H1 (cell line): ENCODE results near the gene BABAM2. TPM values are rescaled to one million over a fixed set of nuclear protein-coding genes. Genes with fewer than 3 reads are reported as not detected.

ENCODE experiments used
- CTCF ChIA-PET: fragments of 300-600 bp; sonication (Branson Sonifier 250); formaldehyde crosslinking; loops from one replicate; lab custom pipeline; 2021; ENCODE audit not compliant: partially characterized antibody; lab: Charles Lee
- POLR2A ChIA-PET: fragments of 300-600 bp; sonication (Branson Sonifier 250); formaldehyde crosslinking; loops from one replicate; lab custom pipeline; 2021; ENCODE audit warnings: inconsistent platforms; ENCODE audit not compliant: partially characterized antibody; lab: Charles Lee
- DNase-seq, 2 experiments: peaks; one replicate each; pipeline versions ENCODE4 v3.0.0 to v3.0.0-alpha.2; 2010 to 2022; ENCODE audit warnings: low spot score in 2 of 2, low read depth in 1 of 2, mixed read lengths in 1 of 2
- FAIRE-seq: peaks from 2 replicates; lab custom pipeline; 2011; peaks lifted over from hg19 to GRCh38; lab: Jason Lieb, UNC
- H2AFZ ChIP-seq: 2 replicates; pipeline ENCODE4 v1.8.1; 2012; ENCODE audit warnings: low read length, inconsistent platforms
- H2AK5ac ChIP-seq: 2 replicates; pipeline ENCODE4 v1.6.1; 2013; ENCODE audit warnings: low read depth, low read length
- H2BK120ac ChIP-seq: replicated peaks from 2 replicates; pipeline ENCODE3; 2013; ENCODE audit warnings: low read depth, low read length, inconsistent platforms
- H2BK12ac ChIP-seq: 2 replicates; pipeline ENCODE4 v1.6.1; 2013; ENCODE audit warnings: low read depth, low read length
- H2BK15ac ChIP-seq: 2 replicates; pipeline ENCODE4 v1.6.1; 2013; ENCODE audit warnings: low read length
- H2BK20ac ChIP-seq: 2 replicates; pipeline ENCODE4 v1.6.1; 2013; ENCODE audit warnings: low read length
- H2BK5ac ChIP-seq: 2 replicates; pipeline ENCODE4 v1.6.1; 2013; ENCODE audit warnings: low read depth, low read length
- H3K14ac ChIP-seq: 2 replicates; pipeline ENCODE4 v1.6.1; 2013; ENCODE audit warnings: inconsistent platforms; ENCODE audit not compliant: insufficient read length
- H3K18ac ChIP-seq: 2 replicates; pipeline ENCODE4 v1.6.1; 2013; ENCODE audit warnings: low read length; ENCODE audit errors: extremely low read depth
- H3K23ac ChIP-seq: 2 replicates; pipeline ENCODE4 v1.6.1; 2013; ENCODE audit warnings: inconsistent platforms; ENCODE audit not compliant: insufficient read length
- H3K23me2 ChIP-seq: 2 replicates; pipeline ENCODE4 v1.6.1; 2013; ENCODE audit warnings: low read depth, low read length
- H3K27ac ChIP-seq: 2 replicates; pipeline ENCODE4 v1.6.1; 2011; ENCODE audit warnings: low read depth, low read length, inconsistent platforms
- H3K27me3 ChIP-seq, 4 experiments: replicated peaks in 1 of 4; 1 replicate in 1 of 4; 2 replicates in 3 of 4; pipeline versions ENCODE4 v1.6.1 to v1.8.1; 2011 to 2013; ENCODE audit warnings: low read length in 3 of 4, mild to moderate bottlenecking in 3 of 4, inconsistent platforms in 2 of 4, mixed read lengths in 2 of 4, moderate library complexity in 1 of 4; ENCODE audit not compliant: control insufficient read depth in 3 of 4, insufficient read depth in 3 of 4; ENCODE audit errors: extremely low read depth in 1 of 4
- H3K36me3 ChIP-seq, 4 experiments: 2 replicates each; pipeline versions ENCODE4 v1.6.1 to v1.8.1; 2011 to 2013; ENCODE audit warnings: mild to moderate bottlenecking in 4 of 4, low read length in 3 of 4, moderate library complexity in 2 of 4, control low read depth in 1 of 4, inconsistent platforms in 1 of 4; ENCODE audit not compliant: insufficient read depth in 4 of 4, control insufficient read depth in 2 of 4
- H3K4ac ChIP-seq: replicated peaks from 2 replicates; pipeline ENCODE3; 2013; ENCODE audit warnings: low read length, low read depth, mixed read lengths, inconsistent platforms; ENCODE audit not compliant: insufficient read length
- H3K4me1 ChIP-seq, 4 experiments: replicated peaks in 1 of 4; 1 replicate in 1 of 4; 2 replicates in 3 of 4; pipeline versions ENCODE4 v1.6.1 to v1.8.1; 2011 to 2013; ENCODE audit warnings: low read length in 3 of 4, inconsistent platforms in 2 of 4, mixed read lengths in 1 of 4; ENCODE audit not compliant: insufficient read depth in 4 of 4, control insufficient read depth in 3 of 4
- H3K4me2 ChIP-seq, 2 experiments: 2 replicates each; pipeline versions ENCODE4 v1.6.1 to v1.8.1; 2011 to 2013; ENCODE audit warnings: low read depth in 2 of 2, low read length in 2 of 2, control low read depth in 1 of 2, inconsistent platforms in 1 of 2, mild to moderate bottlenecking in 1 of 2; ENCODE audit not compliant: insufficient read depth in 1 of 2
- H3K4me3 ChIP-seq, 4 experiments: fragments of 200-600, 300-600 bp in 1 of 4; sonication (generic), shearing (Covaris generic), sonication (Bioruptor Twin) in 1 of 4; 2 replicates each; pipeline versions ENCODE4 v1.5.1 to v1.8.1; 2011 to 2016; ENCODE audit warnings: low read length in 4 of 4, low read depth in 3 of 4, control low read depth in 2 of 4, inconsistent platforms in 2 of 4, mild to moderate bottlenecking in 2 of 4, mixed read lengths in 1 of 4, moderate library complexity in 1 of 4; ENCODE audit not compliant: insufficient read depth in 2 of 4; ENCODE audit errors: extremely low read depth in 1 of 4
- H3K56ac ChIP-seq: replicated peaks from 2 replicates; pipeline ENCODE3; 2013; ENCODE audit warnings: low read depth, mild to moderate bottlenecking, mixed read lengths, low read length, inconsistent platforms; ENCODE audit not compliant: insufficient read length
- H3K79me1 ChIP-seq: 2 replicates; pipeline ENCODE4 v1.6.1; 2013; ENCODE audit warnings: low read depth, low read length, control low read depth
- H3K79me2 ChIP-seq, 2 experiments: 2 replicates each; pipeline versions ENCODE4 v1.6.1 to v1.8.1; 2012 to 2013; ENCODE audit warnings: low read length in 2 of 2, mild to moderate bottlenecking in 2 of 2, inconsistent platforms in 1 of 2; ENCODE audit not compliant: insufficient read depth in 2 of 2, control insufficient read depth in 1 of 2
- H3K9ac ChIP-seq, 4 experiments: replicated peaks in 1 of 4; 1 replicate in 1 of 4; 2 replicates in 3 of 4; pipeline versions ENCODE4 v1.6.1 to v1.8.1; 2011 to 2013; ENCODE audit warnings: low read depth in 3 of 4, low read length in 3 of 4, control low read depth in 2 of 4, mild to moderate bottlenecking in 2 of 4, moderate library complexity in 2 of 4, inconsistent platforms in 1 of 4; ENCODE audit errors: extremely low read depth in 1 of 4
- H3K9me3 ChIP-seq, 2 experiments: 2 replicates each; pipeline versions ENCODE4 v1.6.1 to v1.8.1; 2012 to 2013; ENCODE audit warnings: mild to moderate bottlenecking in 2 of 2, moderate library complexity in 2 of 2, control low read depth in 1 of 2, inconsistent platforms in 1 of 2, low read depth in 1 of 2, low read length in 1 of 2, mixed read lengths in 1 of 2; ENCODE audit not compliant: insufficient read depth in 2 of 2
- H4K20me1 ChIP-seq, 2 experiments: replicated peaks in 1 of 2; 2 replicates each; pipeline versions ENCODE3 to v1.8.1; 2011 to 2013; ENCODE audit warnings: inconsistent platforms in 2 of 2, low read length in 2 of 2, mild to moderate bottlenecking in 1 of 2; ENCODE audit not compliant: insufficient read depth in 2 of 2, control insufficient read depth in 1 of 2
- H4K5ac ChIP-seq: 2 replicates; pipeline ENCODE4 v1.6.1; 2013; ENCODE audit warnings: low read length, low read depth, mixed read lengths, inconsistent platforms; ENCODE audit not compliant: insufficient read length
- H4K8ac ChIP-seq: 2 replicates; pipeline ENCODE4 v1.8.0; 2013; ENCODE audit warnings: mild to moderate bottlenecking, moderate library complexity, low read length, inconsistent platforms; ENCODE audit not compliant: insufficient read depth; ENCODE audit errors: extremely low read depth
- H4K91ac ChIP-seq: replicated peaks from 2 replicates; pipeline ENCODE3; 2013; ENCODE audit warnings: low read length, mixed read lengths, inconsistent platforms; ENCODE audit not compliant: insufficient read length
- ASH2L ChIP-seq: fragments of 200-600, 300-600 bp; sonication (generic); IDR thresholded peaks from one replicate; pipeline ENCODE4 v1.7.1; 2017; ENCODE audit warnings: low read length
- CBX8 ChIP-seq: fragments of 300-800, 300-1000 bp; sonication (generic); IDR thresholded peaks from 2 replicates; pipeline ENCODE4 v1.7.1; 2016; ENCODE audit warnings: low read depth, low read length, borderline replicate concordance
- CHD1 ChIP-seq: IDR thresholded peaks from 2 replicates; pipeline ENCODE4 v1.6.1; 2012; ENCODE audit warnings: low read depth, low read length, improper control_type of control experiment
- CREB1 ChIP-seq: IDR thresholded peaks from 2 replicates; pipeline ENCODE4 v1.6.1; 2012; ENCODE audit warnings: inconsistent platforms
- EGR1 ChIP-seq: IDR thresholded peaks from 2 replicates; pipeline ENCODE4 v1.6.1; 2011; ENCODE audit warnings: low read depth, low read length, borderline replicate concordance
- EP300 ChIP-seq, 2 experiments: IDR thresholded peaks; 1 replicate in 1 of 2; 2 replicates in 1 of 2; pipeline ENCODE4 v1.6.1; 2011 to 2012; ENCODE audit warnings: low read depth in 2 of 2, low read length in 2 of 2, mild to moderate bottlenecking in 2 of 2, borderline replicate concordance in 1 of 2, inconsistent platforms in 1 of 2, moderate library complexity in 1 of 2
- EZH2 ChIP-seq: fragments of 200-600 bp; sonication (generic); IDR thresholded peaks from 2 replicates; pipeline ENCODE4 v1.7.1; 2012; ENCODE audit warnings: low read depth, mild to moderate bottlenecking, moderate library complexity, low read length, inconsistent platforms; ENCODE audit not compliant: severe bottlenecking
- HDAC2 ChIP-seq, 2 experiments: fragments of 300-600 bp in 1 of 2; sonication (generic) in 1 of 2; IDR thresholded peaks; 2 replicates each; pipeline ENCODE4 v1.6.1; 2011 to 2012; ENCODE audit warnings: low read depth in 2 of 2, low read length in 2 of 2, mild to moderate bottlenecking in 2 of 2, moderate library complexity in 2 of 2, borderline replicate concordance in 1 of 2, inconsistent platforms in 1 of 2
- JUN ChIP-seq: IDR thresholded peaks from 2 replicates; pipeline ENCODE4 v1.6.1; 2011; ENCODE audit warnings: low read depth, mild to moderate bottlenecking, improper control_type of control experiment, low read length
- POLR2A ChIP-seq, 2 experiments: IDR thresholded peaks; 1 replicate in 1 of 2; 2 replicates in 1 of 2; pipeline ENCODE4 v1.6.1; 2011; ENCODE audit warnings: low read depth in 2 of 2, low read length in 2 of 2, mild to moderate bottlenecking in 2 of 2; ENCODE audit errors: control extremely low read depth in 1 of 2
- POLR2AphosphoS5 ChIP-seq: IDR thresholded peaks from 2 replicates; pipeline ENCODE4 v1.6.1; 2011; ENCODE audit warnings: low read depth, low read length
- RBBP5 ChIP-seq: IDR thresholded peaks from 2 replicates; pipeline ENCODE4 v1.7.1; 2012; ENCODE audit warnings: low read depth, mild to moderate bottlenecking, inconsistent platforms, low read length, moderate library complexity, borderline replicate concordance
- SIN3A ChIP-seq, 2 experiments: IDR thresholded peaks in 1 of 2; conservative IDR thresholded peaks in 1 of 2; 2 replicates each; pipeline ENCODE4 v1.6.1; 2011 to 2012; ENCODE audit warnings: low read length in 2 of 2, improper control_type of control experiment in 1 of 2, low read depth in 1 of 2, mild to moderate bottlenecking in 1 of 2
- SRF ChIP-seq: IDR thresholded peaks from 2 replicates; pipeline ENCODE4 v1.6.1; 2011; ENCODE audit warnings: mild to moderate bottlenecking, low read depth, low read length, moderate library complexity
- TAF7 ChIP-seq: optimal IDR thresholded peaks from 2 replicates; pipeline ENCODE3; 2011; ENCODE audit warnings: low read depth, mild to moderate bottlenecking, inconsistent platforms, low read length, moderate library complexity, borderline replicate concordance
- YY1 ChIP-seq: IDR thresholded peaks from 2 replicates; pipeline ENCODE4 v1.6.1; 2011; ENCODE audit warnings: low read depth, mild to moderate bottlenecking, low read length
- WGBS, 2 experiments: shearing (Covaris generic) in 1 of 2; methylation state at CpG; one replicate each; pipeline versions ENCODE4 v1.1.6 to v1.1.7; 2013 to 2015; ENCODE audit warnings: low lambda C conversion rate in 2 of 2, mixed read lengths in 2 of 2, inconsistent platforms in 1 of 2, low coverage in 1 of 2, missing lambda C conversion rate in 1 of 2; ENCODE audit not compliant: insufficient replicate concordance in 2 of 2, insufficient coverage in 1 of 2, insufficient read length in 1 of 2; ENCODE audit errors: extremely low coverage in 1 of 2, missing lambda C conversion rate in 1 of 2; 5-methylcytosine and 5-hydroxymethylcytosine counted together
- polyA plus RNA-seq, 7 experiments: library from polyadenylated mRNA; depleted of rRNA in 3 of 7; stranded (reverse) in 5 of 7; unstranded in 2 of 7; fragments of >200 nt in 5 of 7; fragments of 200-250 nt in 2 of 7; gene quantifications; 1 replicate in 5 of 7; 2 replicates in 1 of 7; 4 replicates in 1 of 7; pipeline versions ENCODE4 v1.2.1 to v1.2.3, GENCODE V29; 2011 to 2013; ENCODE audit warnings: missing spikeins in 2 of 7, mixed read lengths in 2 of 7
- total RNA-seq: library from RNA; stranded (reverse); fragmentation: NEBNext Ultra II Directional; extraction: Animal tissue kit (Norgen Biotek cat#: 25700); gene quantifications from 2 replicates; pipeline ENCODE4 v1.2.1, GENCODE V29; 2021

Gene BABAM2
- total and polyA plus RNA-seq, 2 of the 8 experiments (the other 6 are each of a cell fraction or from before 2014, with no cell fraction given) = 15.8 to 20.9 TPM

- no peak overlapping the region for H3K4ac ChIP-seq
- no peak overlapping the region for H2AFZ ChIP-seq
- no peaks in the 10 kb centered on the region for H3K27me3 ChIP-seq
- H3K9me3 ChIP-seq = no peaks in the 10 kb centered on the region
- no peak overlapping the region for H3K56ac ChIP-seq
- no peak overlapping the region for H4K5ac ChIP-seq
- H3K23me2 ChIP-seq = no peaks in the 10 kb centered on the region
- 87% methylated on average over 2 of the region's 2 CpGs; no CpG with 5 or more reads in 1 of the 2 experiments for WGBS, 2 experiments
- H3K14ac ChIP-seq = no peak overlapping the region
- H2BK5ac ChIP-seq = no peak overlapping the region
- no peak overlapping the region for H3K23ac ChIP-seq
- no peak overlapping the region for H3K27ac ChIP-seq
- H4K91ac ChIP-seq = no peak overlapping the region
- H3K79me2 ChIP-seq = no peaks in the 10 kb centered on the region
- no peaks in the 10 kb centered on the region for H3K36me3 ChIP-seq
- no peak overlapping the region for H3K4me3 ChIP-seq
- H3K9ac ChIP-seq = no peak overlapping the region
- no peak overlapping the region for H2BK20ac ChIP-seq
- no peaks in the 10 kb centered on the region for H3K4me1 ChIP-seq
- DNase-seq = no peak
- H3K18ac ChIP-seq = no peak overlapping the region
- no peak overlapping the region for H3K4me2 ChIP-seq
- no peaks in the 10 kb centered on the region for H4K20me1 ChIP-seq
- no peak for FAIRE-seq
- CTCF ChIA-PET = no interaction called here
- H2AK5ac ChIP-seq = no peak overlapping the region
- H3K79me1 ChIP-seq = no peaks in the 10 kb centered on the region
- POLR2A ChIA-PET = no interaction called here
- no peak overlapping the region for H2BK120ac ChIP-seq
- no peak overlapping the region for H2BK12ac ChIP-seq
- H4K8ac ChIP-seq = no peak overlapping the region
- H2BK15ac ChIP-seq = no peak overlapping the region
- TF ChIP-seq EP300 (IDR thresholded peaks at IDR 0.05; ENCODE audit: borderline replicate concordance in 1 of 2, low read depth in 2 of 2, low read length in 2 of 2) (no peak), RBBP5 (no peak), EGR1 (no peak), HDAC2 (IDR thresholded peaks at IDR 0.05; ENCODE audit: borderline replicate concordance in 1 of 2, low read depth in 2 of 2, low read length in 2 of 2) (no peak), YY1 (no peak), POLR2A (IDR thresholded peaks at IDR 0.05; ENCODE audit: control extremely low read depth in 1 of 2, low read depth in 2 of 2, low read length in 2 of 2) (no peak), CBX8 (no peak), EZH2 (no peak), CHD1 (no peak), POLR2AphosphoS5 (no peak), SIN3A (conservative IDR thresholded peaks at IDR 0.05 in 1 of 2, IDR thresholded peaks at IDR 0.05 in 1 of 2; ENCODE audit: low read depth in 1 of 2, low read length in 2 of 2) (no peak), ASH2L (no peak), TAF7 (no peak), SRF (no peak), CREB1 (no peak), JUN (no peak)
Observed at GRCh38 chr2:28093768-28094167, 203.2 kb downstream of the BABAM2 start.
